Fibroblast of villous mesenchyme (primary cell): ENCODE results near the gene RAB7A. TPM values are rescaled to one million over a fixed set of nuclear protein-coding genes. Genes with fewer than 3 reads are reported as not detected.

Experiments used
- DNase-seq: peaks from one replicate; pipeline ENCODE4 v3.0.0-alpha.2; 2010; ENCODE audit warnings: low read depth
- H3K4me3 ChIP-seq: 2 replicates; pipeline ENCODE4 v1.5.1; 2011; ENCODE audit warnings: low read depth, mild to moderate bottlenecking, low read length
- total RNA-seq: library from RNA; depleted of rRNA; stranded (reverse); fragments of >200 nt; gene quantifications from 2 replicates; pipeline ENCODE4 v1.2.3, GENCODE V29; 2012
- TF ChIP-seq, protein P1 (sequence below): IDR thresholded peaks from 2 replicates; pipeline ENCODE4 v1.5.1; 2012; ENCODE audit warnings: low read depth, mild to moderate bottlenecking, low read length; ENCODE audit not compliant: insufficient read depth

RAB7A gene
- total RNA-seq, 1 donor, result 85.5 TPM

DNA sequence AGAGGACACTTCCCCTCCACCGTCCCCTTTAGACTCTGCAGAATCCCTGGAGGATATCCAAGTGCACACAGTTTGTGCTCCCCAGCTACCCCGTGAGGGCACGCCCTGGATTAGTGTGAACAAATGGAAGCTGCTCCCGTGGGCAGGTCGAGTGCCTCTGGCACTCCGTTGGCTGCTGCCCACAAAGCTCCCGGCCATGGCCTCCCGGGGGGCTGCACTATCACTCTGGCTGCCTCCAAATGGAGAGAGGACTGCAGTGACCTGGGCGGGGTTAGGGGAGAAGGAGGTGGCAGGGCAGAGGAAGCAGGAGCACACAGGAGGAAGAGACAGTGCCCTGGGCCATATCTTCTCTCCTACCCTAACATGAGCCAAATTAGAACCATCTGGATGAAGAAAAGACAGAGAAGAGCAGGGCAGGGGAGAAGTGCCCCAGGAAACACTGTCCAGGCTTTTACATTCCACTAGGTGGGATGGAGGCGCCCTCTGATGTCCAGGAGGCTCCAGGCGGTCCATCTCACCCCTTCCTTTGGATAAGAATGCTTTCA is 124.0 kb downstream of the RAB7A start:
- peak; percentile 32 for DNase-seq

DNA sequence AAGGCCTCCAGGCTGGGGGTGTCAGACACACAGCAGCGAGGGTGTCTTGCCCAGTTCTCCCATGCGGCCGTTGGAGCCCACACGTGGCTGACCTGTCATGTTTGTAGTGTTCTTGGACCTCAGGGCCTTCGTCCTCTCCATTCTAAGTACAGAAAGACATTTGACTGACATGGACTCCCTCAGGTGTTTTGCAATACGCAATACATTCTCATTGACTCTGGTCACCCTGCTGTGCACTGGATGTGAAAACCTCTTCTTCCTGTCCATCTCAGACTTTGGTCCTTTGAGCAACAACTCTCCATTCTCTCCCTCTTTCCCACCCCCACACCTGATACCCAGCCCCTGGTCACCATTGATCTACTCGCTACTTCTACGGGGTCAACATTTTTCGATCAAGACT is 124.6 kb downstream of the RAB7A start:
- no peak overlapping the region for H3K4me3 ChIP-seq
- TF ChIP-seq, protein P1, sequence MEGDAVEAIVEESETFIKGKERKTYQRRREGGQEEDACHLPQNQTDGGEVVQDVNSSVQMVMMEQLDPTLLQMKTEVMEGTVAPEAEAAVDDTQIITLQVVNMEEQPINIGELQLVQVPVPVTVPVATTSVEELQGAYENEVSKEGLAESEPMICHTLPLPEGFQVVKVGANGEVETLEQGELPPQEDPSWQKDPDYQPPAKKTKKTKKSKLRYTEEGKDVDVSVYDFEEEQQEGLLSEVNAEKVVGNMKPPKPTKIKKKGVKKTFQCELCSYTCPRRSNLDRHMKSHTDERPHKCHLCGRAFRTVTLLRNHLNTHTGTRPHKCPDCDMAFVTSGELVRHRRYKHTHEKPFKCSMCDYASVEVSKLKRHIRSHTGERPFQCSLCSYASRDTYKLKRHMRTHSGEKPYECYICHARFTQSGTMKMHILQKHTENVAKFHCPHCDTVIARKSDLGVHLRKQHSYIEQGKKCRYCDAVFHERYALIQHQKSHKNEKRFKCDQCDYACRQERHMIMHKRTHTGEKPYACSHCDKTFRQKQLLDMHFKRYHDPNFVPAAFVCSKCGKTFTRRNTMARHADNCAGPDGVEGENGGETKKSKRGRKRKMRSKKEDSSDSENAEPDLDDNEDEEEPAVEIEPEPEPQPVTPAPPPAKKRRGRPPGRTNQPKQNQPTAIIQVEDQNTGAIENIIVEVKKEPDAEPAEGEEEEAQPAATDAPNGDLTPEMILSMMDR, result no peak
- no peak for DNase-seq

More for the DNA sequence above, 124.0 kb downstream of the RAB7A start:
- no peak overlapping the region for H3K4me3 ChIP-seq
- TF ChIP-seq, protein P1, result peak; percentile 24

DNA sequence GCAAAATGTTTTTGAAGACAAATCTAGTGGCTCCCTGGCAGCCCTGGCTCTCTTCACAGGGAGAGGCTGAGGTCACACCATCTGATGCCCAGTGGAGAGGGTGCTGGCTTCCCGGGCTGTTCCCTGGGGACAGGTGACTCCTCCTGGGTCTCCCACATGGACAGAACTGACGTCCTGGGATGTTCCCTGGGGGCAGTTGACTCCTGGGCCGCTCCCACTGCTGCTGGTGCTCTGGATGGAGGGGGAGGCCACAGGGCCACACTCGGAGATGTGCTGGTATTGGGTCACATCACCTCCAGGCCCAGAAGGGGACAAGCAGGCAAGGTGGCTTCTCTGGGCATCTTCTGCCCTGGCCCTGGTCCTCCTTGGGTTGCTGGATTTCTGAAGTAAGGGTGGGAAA is 125.6 kb downstream of the RAB7A start:
- H3K4me3 ChIP-seq, result no peak overlapping the region
- no peak for DNase-seq
- TF ChIP-seq, protein P1, result no peak

DNA sequence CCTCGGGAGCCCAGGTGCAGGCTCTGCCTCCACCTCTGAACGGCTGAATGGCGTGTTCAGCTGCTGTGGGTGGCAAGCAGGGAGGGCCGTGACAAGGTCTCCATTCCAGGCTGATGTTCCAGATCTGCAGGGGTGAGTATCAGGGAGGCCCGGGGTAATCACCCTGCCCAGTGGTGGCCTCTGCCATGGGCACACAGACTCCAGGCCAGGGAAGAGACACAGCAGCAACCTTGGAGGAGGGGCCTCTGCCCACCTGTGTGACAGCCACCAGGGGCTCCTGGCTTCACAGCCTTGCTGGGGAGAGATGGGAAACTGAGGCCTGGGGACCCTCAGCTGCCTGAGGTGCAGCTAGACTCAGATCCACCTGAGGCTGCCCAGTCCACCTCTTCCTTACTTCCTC is 127.8 kb downstream of the RAB7A start:
- TF ChIP-seq, protein P1, result no peak
- no peak for DNase-seq
- H3K4me3 ChIP-seq, result no peak overlapping the region

DNA sequence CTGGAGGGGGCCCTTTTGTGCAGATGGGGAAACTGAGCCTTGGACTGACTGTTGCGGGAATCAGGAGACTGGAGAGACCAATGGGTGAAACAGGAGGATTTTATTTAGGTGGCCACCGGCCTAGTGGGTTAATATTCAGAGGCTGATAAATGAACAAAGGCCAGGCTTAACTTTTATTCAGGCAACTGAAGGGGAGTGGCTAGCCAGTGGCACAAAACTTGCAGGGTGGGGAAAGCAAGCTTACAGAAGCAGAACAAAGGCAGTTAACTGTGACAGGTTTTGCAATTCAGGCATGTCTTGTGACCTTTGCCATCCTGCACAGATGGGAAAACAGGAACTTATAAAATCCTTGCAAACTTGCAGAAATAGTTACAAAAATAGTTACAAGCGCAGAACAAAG is 128.5 kb downstream of the RAB7A start:
- TF ChIP-seq, protein P1, result no peak
- H3K4me3 ChIP-seq, result no peak overlapping the region
- no peak for DNase-seq

DNA sequence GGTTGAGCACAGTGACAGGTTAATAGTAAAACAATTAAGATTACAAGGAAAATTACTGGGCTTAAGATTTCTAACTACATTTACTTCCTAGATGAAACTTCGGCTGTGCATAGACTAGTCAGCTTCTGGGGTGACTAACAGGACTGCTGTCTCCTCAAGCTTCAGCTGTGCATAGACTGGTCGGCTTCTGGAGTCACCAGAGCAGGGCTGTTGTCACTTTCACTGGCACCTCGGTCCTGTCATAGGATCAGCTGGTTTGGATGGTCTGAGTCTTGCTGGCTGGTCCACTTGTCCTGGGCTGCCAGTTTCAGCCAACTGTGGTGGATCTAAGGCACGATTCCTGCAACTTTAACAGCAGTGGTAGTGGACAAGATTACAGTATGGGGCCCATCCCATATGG is 129.6 kb downstream of the RAB7A start:
- H3K4me3 ChIP-seq, result no peak overlapping the region
- DNase-seq, result no peak
- TF ChIP-seq, protein P1, result no peak

DNA sequence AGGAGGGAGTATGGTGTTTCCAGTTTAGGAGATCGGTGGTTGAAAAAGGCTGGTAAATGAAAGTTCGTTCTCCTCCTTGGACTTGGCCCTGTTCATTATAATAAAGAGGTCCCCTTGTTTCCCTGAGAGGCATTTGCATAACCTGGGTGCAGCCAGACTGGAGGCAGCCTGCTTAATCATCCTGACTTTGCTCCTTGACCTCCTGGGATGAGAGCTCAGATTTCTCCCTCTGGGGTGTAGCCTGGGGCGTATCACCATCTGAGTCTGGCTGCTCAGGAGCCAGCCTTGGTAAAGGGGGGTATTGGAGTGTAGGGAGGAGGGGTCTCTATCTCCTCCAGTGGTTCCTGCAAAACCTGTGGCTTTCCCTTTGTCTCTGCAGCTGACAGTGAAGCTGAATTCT is 132.2 kb downstream of the RAB7A start:
- TF ChIP-seq, protein P1, result no peak
- no peak for DNase-seq

More for the DNA sequence above, 132.2 kb downstream of the RAB7A start:
- H3K4me3 ChIP-seq, result no peak overlapping the region
